ENCODE measurements around the gene EMC9.

Gene EMC9

GRCh38 chr14:24151404-24152080 is 10.2 kb upstream of the EMC9 start:
- H3K4me3 ChIP-seq (IDR thresholded peaks at IDR 0.05; ENCODE audit: insufficient read depth, low read depth, low read length) = no peak overlapping the region

GRCh38 chr14:24150993-24151392 is 9.6 kb upstream of the EMC9 start:
- H3K79me2 ChIP-seq (ENCODE audit: insufficient read depth, low read depth) = peaks cover 7% of the 10 kb centered on the region; the same call in 1 of the 2 replicates
- H3K4me2 ChIP-seq = no peak overlapping the region
- TF ChIP-seq CTCF (conservative IDR thresholded peaks at IDR 0.05; ENCODE audit: low read depth, low read length) = no peak
- no peaks in the 10 kb centered on the region for H3K36me3 ChIP-seq (ENCODE audit: insufficient read depth)
- no peak overlapping the region for H3K4me3 ChIP-seq (IDR thresholded peaks at IDR 0.05; ENCODE audit: insufficient read depth, low read depth, low read length)
- no peak overlapping the region for H3K27ac ChIP-seq
- H3K27me3 ChIP-seq (ENCODE audit: insufficient read depth, low read depth) = no peaks in the 10 kb centered on the region
- no peaks in the 10 kb centered on the region for H4K20me1 ChIP-seq (ENCODE audit: insufficient read depth)
- H2AFZ ChIP-seq (ENCODE audit: low read depth) = no peak overlapping the region
- no peaks in the 10 kb centered on the region for H3K4me1 ChIP-seq (ENCODE audit: low read depth, poor library complexity, severe bottlenecking)
- no peak overlapping the region for H3K9ac ChIP-seq

More at GRCh38 chr14:24151404-24152080, 10.2 kb upstream of the EMC9 start:
- Histone ChIP-seq H3K9ac (no peak overlapping the region), H3K27ac (no peak overlapping the region), H3K79me2 (ENCODE audit: insufficient read depth, low read depth) (peaks cover 4% of the 10 kb centered on the region; the same call in 1 of the 2 replicates), H3K36me3 (ENCODE audit: insufficient read depth) (no peaks in the 10 kb centered on the region), H2AFZ (ENCODE audit: low read depth) (no peak overlapping the region), H3K27me3 (ENCODE audit: insufficient read depth, low read depth) (no peaks in the 10 kb centered on the region), H3K4me2 (no peak overlapping the region), H4K20me1 (ENCODE audit: insufficient read depth) (no peaks in the 10 kb centered on the region), H3K4me1 (ENCODE audit: low read depth, poor library complexity, severe bottlenecking) (no peaks in the 10 kb centered on the region)
- TF ChIP-seq CTCF (conservative IDR thresholded peaks at IDR 0.05; ENCODE audit: low read depth, low read length) = no peak

- Histone ChIP-seq H3K27me3 (ENCODE audit: insufficient read depth, low read depth) (no peaks in the 10 kb centered on the region), H3K4me2 (no peak overlapping the region), H3K9ac (no peak overlapping the region), H3K27ac (no peak overlapping the region), H3K4me1 (ENCODE audit: low read depth, poor library complexity, severe bottlenecking) (peaks cover 2% of the 10 kb centered on the region), H2AFZ (ENCODE audit: low read depth) (no peak overlapping the region), H3K4me3 (IDR thresholded peaks at IDR 0.05; ENCODE audit: insufficient read depth, low read depth, low read length) (no peak overlapping the region), H3K36me3 (ENCODE audit: insufficient read depth) (no peaks in the 10 kb centered on the region), H3K79me2 (ENCODE audit: insufficient read depth, low read depth) (peaks cover 11% of the 10 kb centered on the region; the same call in 1 of the 2 replicates), H4K20me1 (ENCODE audit: insufficient read depth) (no peaks in the 10 kb centered on the region)
- TF ChIP-seq CTCF (conservative IDR thresholded peaks at IDR 0.05; ENCODE audit: low read depth, low read length) = no peak
These were observed 9.2 kb upstream of the EMC9 start for GRCh38 chr14:24150567-24150966.

GRCh38 chr14:24150061-24150460 is 8.7 kb upstream of the EMC9 start:
- peaks cover 6% of the 10 kb centered on the region for H3K4me1 ChIP-seq (ENCODE audit: low read depth, poor library complexity, severe bottlenecking)
- no peak for TF ChIP-seq CTCF (conservative IDR thresholded peaks at IDR 0.05; ENCODE audit: low read depth, low read length)
- no peak overlapping the region for H3K27ac ChIP-seq
- H4K20me1 ChIP-seq (ENCODE audit: insufficient read depth) = no peaks in the 10 kb centered on the region
- H3K4me2 ChIP-seq = no peak overlapping the region
- no peak overlapping the region for H2AFZ ChIP-seq (ENCODE audit: low read depth)
- no peak overlapping the region for H3K4me3 ChIP-seq (IDR thresholded peaks at IDR 0.05; ENCODE audit: insufficient read depth, low read depth, low read length)
- H3K36me3 ChIP-seq (ENCODE audit: insufficient read depth) = no peaks in the 10 kb centered on the region
- H3K27me3 ChIP-seq (ENCODE audit: insufficient read depth, low read depth) = no peaks in the 10 kb centered on the region
- no peak overlapping the region for H3K9ac ChIP-seq
- peaks cover 14% of the 10 kb centered on the region; the same call in 1 of the 2 replicates for H3K79me2 ChIP-seq (ENCODE audit: insufficient read depth, low read depth)
